Tibial nerve (tissue), 4 donors: ENCODE measurements around the gene SLC23A2. TPM values are rescaled to one million over a fixed set of nuclear protein-coding genes. Genes with fewer than 3 reads are reported as not detected.
"Not testable (repeated sequence)": the region's sequence is repeated elsewhere in the genome, so short reads cannot be mapped to it uniquely, and the experiment has no call there.

Experiments
- DNase-seq, 2 donors: peaks; one replicate each; pipeline ENCODE4 v3.0.0-alpha.2; 2019; ENCODE audit warnings: low spot score in 2 of 2
- H3K27ac ChIP-seq, 4 donors: fragments of 200-600 bp; sonication (generic) in 3 of 4; one replicate each; pipeline ENCODE4 v1.5.1; 2017 to 2019; ENCODE audit warnings: mild to moderate bottlenecking in 1 of 4
- H3K27me3 ChIP-seq, 2 donors: fragments of 200-600 bp; sonication (generic) in 1 of 2; one replicate each; pipeline versions ENCODE4 v1.5.1 to v1.6.0; 2017 to 2019
- H3K36me3 ChIP-seq, 3 donors: fragments of 200-600 bp; sonication (generic); one replicate each; pipeline ENCODE4 v1.5.1; 2018 to 2019
- H3K4me1 ChIP-seq, 4 donors: fragments of 200-600 bp; sonication (generic) in 3 of 4; one replicate each; pipeline ENCODE4 v1.5.1; 2017 to 2019
- H3K4me3 ChIP-seq, 4 donors: fragments of 200-600 bp; sonication (generic) in 3 of 4; one replicate each; pipeline ENCODE4 v1.5.1; 2017 to 2019; ENCODE audit warnings: mild to moderate bottlenecking in 1 of 4, moderate library complexity in 1 of 4
- H3K9me3 ChIP-seq, 4 donors: fragments of 200-600 bp; sonication (generic) in 3 of 4; one replicate each; pipeline ENCODE4 v1.5.1; 2017 to 2019
- CTCF ChIP-seq, 5 experiments: fragments of 200-600 bp in 3 of 5; fragments of 450-650 bp in 2 of 5; sonication (generic) in 3 of 5; IDR thresholded peaks; one replicate each; pipeline ENCODE4 v1.5.1; 2016 to 2019; ENCODE audit warnings: antibody characterized with exemption in 5 of 5, mild to moderate bottlenecking in 3 of 5, moderate library complexity in 2 of 5
- EP300 ChIP-seq, 2 donors: sonication (generic); formaldehyde crosslinking; IDR thresholded peaks; one replicate each; pipeline ENCODE4 v1.6.1; 2017; ENCODE audit warnings: antibody characterized with exemption in 2 of 2, mild to moderate bottlenecking in 1 of 2
- POLR2A ChIP-seq, 2 donors: fragments of 450-650 bp; IDR thresholded peaks; one replicate each; pipeline ENCODE4 v1.6.1; 2017; ENCODE audit warnings: antibody characterized with exemption in 2 of 2, mild to moderate bottlenecking in 2 of 2, moderate library complexity in 2 of 2
- WGBS, 2 donors: methylation state at CpG; one replicate each; pipeline ENCODE4 v1.1.5; 2018; 5-methylcytosine and 5-hydroxymethylcytosine counted together
- total RNA-seq, 4 donors: library from RNA; depleted of rRNA; stranded (reverse); fragments of >200 nt; gene quantifications; one replicate each; pipeline ENCODE4 v1.1.0, GENCODE V29; 2016

SLC23A2 gene
- total RNA-seq, 4 donors from 2014 or later: 30.6 to 48.5 (median 40.6) TPM

- WGBS, 2 donors: 87 to 92% methylated on average over 6 of the region's 6 CpGs
These were observed 77.3 kb downstream of the SLC23A2 start for GRCh38 chr20:4924032-4924431.

GRCh38 chr20:4922186-4922585 lies 79.1 kb downstream of the SLC23A2 start:
- H3K27me3 ChIP-seq: no peaks in the 10 kb centered on the region
- TF ChIP-seq EP300 (IDR thresholded peaks at IDR 0.05) (no peak), POLR2A (IDR thresholded peaks at IDR 0.05) (no peak), CTCF (IDR thresholded peaks at IDR 0.05) (no peak)
- no peaks in the 10 kb centered on the region for H3K36me3 ChIP-seq
- H3K4me3 ChIP-seq: no peak overlapping the region
- no peak overlapping the region for H3K27ac ChIP-seq
- no peaks in the 10 kb centered on the region for H3K9me3 ChIP-seq
- no peak for DNase-seq
- peaks cover 0 to 64% (median 4%) of the 10 kb centered on the region in 4 donors for H3K4me1 ChIP-seq
- 88 to 95% methylated on average over 4 of the region's 4 CpGs for WGBS, 2 donors

More at GRCh38 chr20:4924032-4924431, 77.3 kb downstream of the SLC23A2 start:
- Histone ChIP-seq H3K27ac (no peak overlapping the region), H3K4me3 (no peak overlapping the region), H3K27me3 (no peaks in the 10 kb centered on the region), H3K4me1 (peaks cover 0 to 49% (median 0%) of the 10 kb centered on the region in 4 donors), H3K36me3 (no peaks in the 10 kb centered on the region), H3K9me3 (no peaks in the 10 kb centered on the region)
- no peak for DNase-seq
- no peak for TF ChIP-seq POLR2A (IDR thresholded peaks at IDR 0.05)
- TF ChIP-seq CTCF (IDR thresholded peaks at IDR 0.05): no peak
- no peak for TF ChIP-seq EP300 (IDR thresholded peaks at IDR 0.05)

GRCh38 chr20:4921271-4921670 lies 80.0 kb downstream of the SLC23A2 start:
- H3K4me1 ChIP-seq: peaks cover 0 to 64% (median 6%) of the 10 kb centered on the region in 4 donors
- H3K4me3 ChIP-seq, H3K27me3 ChIP-seq, H3K9me3 ChIP-seq, H3K27ac ChIP-seq, DNase-seq, H3K36me3 ChIP-seq: not testable (repeated sequence)
- 44 to 60% methylated on average over 2 of the region's 2 CpGs for WGBS, 2 donors

DNA sequence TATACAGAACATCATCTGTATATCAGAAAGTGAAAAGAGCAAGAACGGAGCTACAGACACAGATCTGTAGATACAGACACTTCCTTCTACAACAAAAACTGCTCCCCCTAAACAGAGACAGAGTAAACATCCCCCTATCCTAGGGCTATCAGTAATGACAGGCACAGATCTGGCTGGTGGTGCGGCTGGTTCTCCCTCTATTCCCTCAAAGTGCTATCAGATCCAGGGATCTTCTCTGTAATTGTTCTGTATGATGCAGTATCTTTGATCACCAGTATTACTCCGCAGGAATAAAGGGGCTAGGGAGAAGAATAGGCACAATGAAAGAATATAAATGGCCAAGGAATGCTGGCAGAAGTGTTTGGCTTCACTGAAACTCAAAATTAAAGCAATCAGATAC lies 80.7 kb downstream of the SLC23A2 start:
- Histone ChIP-seq H3K27ac (no peak overlapping the region), H3K4me3 (no peak overlapping the region), H3K4me1 (peaks cover 0 to 64% (median 6%) of the 10 kb centered on the region in 4 donors), H3K9me3 (no peaks in the 10 kb centered on the region), H3K36me3 (no peaks in the 10 kb centered on the region), H3K27me3 (no peaks in the 10 kb centered on the region)
- DNase-seq: no peak
- TF ChIP-seq POLR2A (IDR thresholded peaks at IDR 0.05): no peak
- TF ChIP-seq CTCF (IDR thresholded peaks at IDR 0.05): no peak
- TF ChIP-seq EP300 (IDR thresholded peaks at IDR 0.05): no peak
- WGBS, 2 donors: 52 to 79% methylated on average over 3 of the region's 3 CpGs

DNA sequence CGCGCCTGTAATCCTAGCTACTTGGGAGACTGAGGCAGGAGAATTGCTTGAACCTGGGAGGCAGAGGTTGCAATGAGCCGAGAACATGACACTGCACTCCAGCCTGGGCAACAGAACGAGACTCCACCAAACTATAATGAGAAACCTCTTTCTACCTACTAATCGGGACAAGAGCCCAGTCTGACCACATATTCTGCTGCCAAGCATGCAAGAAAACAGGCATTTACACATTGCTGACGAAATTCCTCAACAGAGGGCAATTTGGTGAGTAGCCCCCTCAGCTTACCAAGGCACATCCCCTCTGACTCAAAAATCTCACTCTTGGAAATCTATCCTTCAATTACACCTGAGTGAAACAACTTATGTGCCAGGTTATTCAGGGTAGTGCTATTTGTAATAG lies 81.2 kb downstream of the SLC23A2 start:
- WGBS, 2 donors: 82 to 86% methylated on average over 4 to 6 of the region's 6 CpGs
- no peak for DNase-seq
- H3K9me3 ChIP-seq: no peaks in the 10 kb centered on the region
- peaks cover 0 to 59% (median 6%) of the 10 kb centered on the region in 4 donors for H3K4me1 ChIP-seq
- TF ChIP-seq EP300 (IDR thresholded peaks at IDR 0.05) (no peak), CTCF (IDR thresholded peaks at IDR 0.05) (no peak), POLR2A (IDR thresholded peaks at IDR 0.05) (no peak)
- H3K27ac ChIP-seq: no peak overlapping the region
- H3K27me3 ChIP-seq: no peaks in the 10 kb centered on the region
- no peak overlapping the region for H3K4me3 ChIP-seq
- H3K36me3 ChIP-seq: no peaks in the 10 kb centered on the region
